Measurements from ENCODE around the gene EVPLL. TPM values are rescaled to one million over a fixed set of nuclear protein-coding genes. Genes with fewer than 3 reads are reported as not detected.
A peak's percentile ranks its signal among the peaks of the same experiment; 100 is the strongest.

EVPLL gene
- total and polyA plus RNA-seq, 2 donors (not counting 1 experiment from before 2014, with no cell fraction given) = not detected

GRCh38 chr17:18361837-18362697 lies 15.5 kb upstream of the EVPLL start:
- peak overlapping the region; percentile 95 for H3K4me3 Mint-ChIP-seq
- CTCF ChIA-PET = interaction anchor here (0.8 kb wide), 1 partner anchor 113 kb away, joined by 3 read pairs; no protein-coding TSS in a partner anchor

More at GRCh38 chr17:18361837-18362697, 15.5 kb upstream of the EVPLL start:
- Histone ChIP-seq H3K4me3 (ENCODE audit: control extremely low read depth in 1 of 5, extremely low read depth in 1 of 5, insufficient read depth in 1 of 5, low read depth in 2 of 5, low read length in 4 of 5) (peak overlapping the region in 1 of 5 experiments; percentile 66), H4K20me1 (ENCODE audit: control insufficient read depth, insufficient read depth, low read length, poor library complexity, severe bottlenecking) (no peaks in the 10 kb centered on the region), H3K4me2 (replicated peaks; ENCODE audit: low read depth, low read length, poor library complexity, severe bottlenecking) (peak overlapping the region; percentile 94), H3K79me2 (ENCODE audit: control insufficient read depth, insufficient read depth, low read length) (peaks cover 5% of the 10 kb centered on the region), H3K27ac (ENCODE audit: low read length in 2 of 2) (no peak overlapping the region), H3K27me3 (replicated peaks in 1 of 4; ENCODE audit: control extremely low read depth in 1 of 4, control insufficient read depth in 3 of 4, insufficient read depth in 4 of 4, low read length in 3 of 4) (no peaks in the 10 kb centered on the region), H3K9ac (ENCODE audit: low read length) (no peak overlapping the region), H2AFZ (ENCODE audit: insufficient read depth, low read depth, low read length, poor library complexity, severe bottlenecking) (peak overlapping the region; percentile 98), H3K36me3 (replicated peaks in 1 of 2; ENCODE audit: control extremely low read depth in 1 of 2, control insufficient read depth in 1 of 2, extremely low read depth in 1 of 2, insufficient read depth in 2 of 2, low read length in 1 of 2) (no peaks in the 10 kb centered on the region), H3K4me1 (ENCODE audit: control insufficient read depth in 2 of 2, insufficient read depth in 2 of 2, low read length in 2 of 2) (peaks cover 5 to 14% of the 10 kb centered on the region in 2 donors), H3K9me3 (ENCODE audit: control extremely low read depth in 1 of 3, control insufficient read depth in 2 of 3, insufficient read depth in 1 of 3, low read length in 2 of 3) (no peaks in the 10 kb centered on the region)
- DNase-seq (no peak), ATAC-seq (ENCODE audit: low read depth) (no peak)
- Mint-ChIP-seq H3K4me1 (peaks cover 14% of the 10 kb centered on the region), H3K27ac (peak overlapping the region; percentile 59), H3K27me3 (no peaks in the 10 kb centered on the region), H3K9me3 (ENCODE audit: insufficient read depth) (no peaks in the 10 kb centered on the region)
- WGBS (ENCODE audit: insufficient coverage) = 84% methylated on average over 10 of the region's 15 CpGs
- no peak for TF ChIP-seq EZH2 (IDR thresholded peaks at IDR 0.05; ENCODE audit: borderline replicate concordance, insufficient read depth, low read depth, low read length, poor library complexity, severe bottlenecking)
- TF ChIP-seq CTCF (IDR thresholded peaks at IDR 0.05) = no peak
- intact Hi-C loops (cut with micrococcal nuclease) = no loop called here
- POLR2A ChIA-PET = no interaction called here

All from B cell (primary cell).